Activated gamma-delta T cell (primary cell): Measurements from ENCODE around the gene RYR3.
"Not testable (repeated sequence)": the region's sequence is repeated elsewhere in the genome, so short reads cannot be mapped to it uniquely, and the experiment has no call there.

Experiments
- DNase-seq: peaks from one replicate; lab custom pipeline; 2025; lab: John Stamatoyannopoulos, UW

Gene RYR3

DNA sequence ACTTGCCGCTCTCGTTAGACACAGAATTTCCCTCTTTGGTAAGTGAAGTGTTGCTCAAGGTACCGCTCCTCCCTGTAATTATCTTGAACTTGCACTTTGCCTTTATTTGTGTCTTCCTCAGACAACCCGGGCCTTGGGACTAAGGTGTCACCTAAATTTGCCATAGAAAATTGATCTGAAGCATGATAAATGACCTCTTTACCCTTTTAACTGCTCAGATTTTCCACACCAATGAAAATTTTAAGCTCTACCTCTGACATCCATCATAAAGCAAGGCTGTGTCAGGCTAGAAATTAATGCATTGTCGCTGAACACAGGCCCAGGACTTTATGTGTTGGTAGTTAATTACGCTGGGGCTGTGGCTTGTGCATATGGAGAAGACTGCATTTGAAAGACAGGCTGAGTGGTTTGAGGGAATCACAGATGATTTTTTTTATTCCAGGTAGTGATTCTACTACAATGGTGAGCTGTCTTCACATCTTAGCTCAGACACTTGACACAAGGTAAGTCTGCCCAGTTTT is 458.0 kb downstream of the RYR3 start:
- DNase-seq = no peak

DNA sequence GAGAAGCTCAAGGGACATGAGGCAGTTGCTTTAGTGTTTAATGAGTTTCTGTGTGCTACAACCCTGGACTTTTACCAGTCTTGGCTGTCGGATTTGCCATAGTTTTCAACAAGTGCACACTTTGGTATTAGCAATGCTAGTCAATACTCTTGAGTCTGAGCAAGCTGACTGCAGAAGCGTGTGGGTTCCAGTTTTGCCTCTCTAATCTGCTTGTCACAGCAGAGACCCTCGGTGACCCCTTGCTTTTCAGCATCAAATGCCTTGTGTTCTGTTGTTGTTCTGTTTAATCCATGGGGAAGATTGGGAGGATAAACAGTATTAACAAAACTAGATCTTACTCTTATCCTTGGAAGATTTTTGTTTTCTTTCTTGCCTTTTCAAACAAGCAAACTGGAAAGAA is 463.2 kb downstream of the RYR3 start:
- no peak for DNase-seq

DNA sequence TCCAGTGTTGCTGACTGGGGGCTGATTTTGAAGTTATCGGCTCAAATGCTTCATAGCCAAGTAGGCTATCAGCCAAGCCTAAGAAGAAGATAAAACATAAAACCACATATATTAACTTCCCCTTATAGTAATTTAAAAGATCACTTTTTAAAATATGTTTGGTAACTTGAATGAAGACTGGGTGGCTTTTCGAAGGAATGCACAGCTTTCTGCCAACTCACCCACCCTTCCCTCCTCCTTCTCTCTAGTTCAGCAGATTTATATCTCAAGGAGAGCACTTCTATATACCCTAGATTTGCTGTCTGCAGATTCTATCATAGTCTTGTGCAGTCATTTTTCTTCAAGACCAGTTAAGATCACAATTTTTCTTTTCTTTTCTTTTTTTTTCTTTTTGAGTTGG is 468.1 kb downstream of the RYR3 start:
- DNase-seq = no peak

DNA sequence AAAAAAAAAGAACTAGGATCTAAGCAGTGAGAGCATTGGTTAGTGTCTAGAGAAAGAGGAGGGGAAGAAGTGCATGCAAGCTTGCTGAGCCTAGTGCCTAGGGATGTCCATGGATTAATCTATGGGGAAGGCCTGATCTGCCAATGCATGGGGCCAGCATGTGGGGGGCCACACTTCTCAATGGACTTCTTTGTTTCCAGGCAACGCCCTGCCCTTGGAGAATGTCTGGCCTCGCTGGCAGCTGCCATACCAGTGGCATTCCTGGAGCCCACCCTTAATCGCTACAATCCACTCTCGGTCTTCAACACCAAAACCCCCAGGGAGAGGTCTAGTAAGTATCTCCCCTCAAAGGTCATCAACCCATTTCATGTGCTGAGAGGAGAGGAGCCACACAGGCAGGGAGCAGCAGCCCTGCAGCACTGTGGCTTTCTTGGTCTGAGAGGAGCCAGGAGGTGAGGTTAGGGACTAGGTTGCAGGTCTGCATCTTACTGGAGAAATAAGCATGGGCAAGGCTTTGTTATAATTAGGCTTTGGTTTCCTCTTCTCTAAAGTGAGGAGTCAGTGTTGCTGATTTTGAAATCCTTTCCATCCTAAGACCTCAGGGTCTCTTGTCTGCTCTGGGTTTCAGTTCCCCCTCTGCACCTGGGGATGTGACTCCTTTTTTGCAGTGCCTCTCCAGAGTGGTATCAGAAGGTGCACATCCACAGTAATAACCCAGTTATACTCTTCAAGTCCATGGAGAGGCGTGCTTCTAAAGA is 469.4 kb downstream of the RYR3 start:
- DNase-seq = no peak

DNA sequence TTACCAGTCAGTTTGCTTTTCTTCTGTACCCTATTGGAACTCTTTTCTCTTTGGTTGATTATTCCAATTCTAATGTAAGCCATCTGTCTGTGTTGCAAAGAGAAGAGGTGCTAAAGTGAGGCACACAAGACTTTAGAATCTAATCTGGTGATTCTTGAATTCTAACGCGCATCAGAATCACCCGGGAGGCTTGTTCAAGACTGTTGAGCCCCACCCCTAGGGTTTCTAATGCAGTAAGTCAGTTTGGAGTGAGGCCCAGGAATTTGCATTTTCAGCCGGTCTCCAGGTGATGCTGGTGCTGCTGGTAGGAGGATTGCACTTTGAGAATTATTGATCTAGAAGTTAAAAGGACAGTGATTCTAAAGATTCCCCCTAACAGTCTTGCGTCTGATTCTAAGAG is 472.2 kb downstream of the RYR3 start:
- DNase-seq = no peak

DNA sequence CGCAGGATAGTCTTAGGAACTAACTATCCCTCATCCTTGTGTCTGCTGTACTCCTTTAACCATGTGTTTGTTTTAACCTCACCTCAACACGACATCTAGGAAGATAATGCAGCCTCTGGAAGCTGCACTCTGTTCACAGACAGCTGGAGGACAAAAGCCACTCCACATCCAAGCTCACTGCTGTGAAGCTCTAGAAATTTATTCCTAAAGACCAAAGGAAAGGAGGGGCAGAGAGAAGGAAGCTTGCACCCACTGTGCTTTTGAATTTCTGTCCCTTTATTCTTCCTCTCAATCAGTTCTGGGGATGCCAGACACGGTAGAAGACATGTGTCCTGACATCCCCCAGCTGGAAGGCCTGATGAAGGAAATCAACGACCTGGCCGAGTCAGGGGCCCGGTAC is 474.6 kb downstream of the RYR3 start:
- no peak for DNase-seq

DNA sequence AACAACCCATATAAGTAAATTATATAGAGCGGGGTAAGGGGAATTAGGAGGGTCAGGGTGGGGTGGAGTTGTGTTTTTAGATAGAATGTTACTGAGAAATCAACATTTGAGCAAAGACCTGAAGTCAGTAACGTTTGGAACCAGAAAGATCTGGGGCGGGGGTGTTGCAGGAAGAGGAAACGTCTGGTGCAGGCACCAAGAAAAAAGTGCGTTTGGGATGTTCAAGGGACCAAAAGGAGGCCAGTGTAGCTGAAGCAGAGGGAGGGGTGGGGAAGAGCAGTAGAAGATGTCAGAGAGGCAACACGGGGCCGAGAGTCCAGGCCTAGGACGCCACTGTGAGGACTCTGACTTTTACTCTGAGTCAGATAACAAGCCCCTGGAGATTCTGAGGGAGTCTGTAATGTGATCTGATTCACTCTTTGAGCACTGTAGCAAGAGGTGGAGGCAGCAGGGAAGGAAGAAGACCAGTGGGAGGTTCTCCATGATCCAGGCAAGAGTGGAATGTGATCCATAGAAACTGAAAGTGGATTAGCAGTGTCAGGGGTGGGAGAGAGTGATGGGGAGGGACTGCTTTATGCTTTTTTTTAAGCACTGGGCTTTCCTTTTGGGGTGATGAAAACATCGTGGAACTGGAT is 478.3 kb downstream of the RYR3 start:
- DNase-seq = no peak

DNA sequence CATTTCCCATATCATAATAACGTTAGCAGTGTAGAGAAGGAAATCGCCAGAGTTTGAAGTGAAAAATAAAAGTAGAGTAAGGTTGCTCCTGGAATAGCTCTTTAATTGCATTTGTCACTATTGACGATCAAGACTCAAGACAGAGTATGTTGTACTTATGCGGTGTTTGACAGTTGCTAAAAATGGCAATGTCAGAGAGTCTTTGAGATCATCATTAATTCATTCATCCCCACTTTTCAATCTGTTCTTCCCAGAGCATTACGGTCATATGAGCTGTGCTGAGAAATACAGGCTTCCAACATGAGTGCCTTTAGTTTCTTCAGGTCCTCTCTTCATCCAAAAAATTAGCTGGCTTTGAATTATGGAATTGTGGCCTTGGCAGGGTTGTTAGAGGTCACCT is 483.7 kb downstream of the RYR3 start:
- DNase-seq = no peak

DNA sequence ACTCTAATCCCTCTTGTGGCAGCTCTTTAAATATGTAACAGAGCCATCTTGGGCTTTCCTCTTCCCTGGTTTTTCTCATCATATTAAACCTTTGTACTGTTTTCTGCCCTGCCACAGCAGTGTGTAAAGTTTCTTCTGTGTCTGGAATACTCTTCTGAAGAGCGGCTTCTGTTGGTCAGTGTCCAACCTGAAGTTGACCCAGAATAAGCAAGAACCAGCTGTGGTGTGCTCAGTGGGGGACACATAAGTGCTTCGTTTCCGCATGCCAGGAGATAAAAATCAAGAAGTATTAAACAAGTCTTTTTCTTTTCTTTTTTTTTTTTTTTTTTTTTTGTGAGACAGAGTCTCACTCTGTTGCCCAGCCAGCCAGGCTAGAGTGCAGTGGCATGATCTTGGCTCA is 484.3 kb downstream of the RYR3 start:
- DNase-seq = no peak

DNA sequence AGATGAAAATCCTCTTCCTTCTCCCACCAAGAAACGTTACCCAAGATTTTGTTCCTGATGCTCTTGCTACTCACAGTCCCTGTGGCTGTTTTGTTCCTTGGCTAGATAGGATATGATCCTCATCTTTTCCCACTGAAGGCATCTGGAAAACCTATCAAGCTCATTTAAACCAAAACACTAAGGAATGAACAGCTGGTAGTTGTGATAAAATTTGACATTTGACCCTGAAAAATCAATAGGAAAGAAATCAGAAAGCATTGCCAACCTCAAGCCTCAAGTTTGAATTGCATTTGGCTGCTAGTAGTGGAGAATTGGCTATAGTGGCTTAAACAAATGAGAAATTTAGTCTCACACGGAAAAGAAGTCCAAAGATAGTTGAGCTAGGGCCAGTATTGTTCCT is 486.9 kb downstream of the RYR3 start:
- no peak for DNase-seq

DNA sequence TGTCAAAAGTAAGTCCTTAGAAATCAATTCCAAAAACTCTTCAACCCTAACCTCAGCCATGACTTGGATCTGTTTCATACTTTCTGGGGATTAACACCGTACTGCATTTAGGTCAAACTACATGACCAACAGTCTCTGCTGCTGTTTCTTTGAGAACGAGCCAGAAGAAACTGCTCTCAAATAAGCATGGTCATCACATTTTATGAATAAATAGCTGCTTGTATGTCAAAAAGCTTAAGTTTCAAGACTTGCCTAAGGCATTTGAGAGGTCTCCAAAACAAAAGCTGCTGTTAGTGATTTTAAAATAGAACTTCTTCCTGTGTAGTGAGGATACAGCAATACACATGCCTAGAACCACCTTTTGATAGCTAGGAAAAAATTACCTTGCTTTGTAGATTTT is 491.2 kb downstream of the RYR3 start:
- DNase-seq = no peak

DNA sequence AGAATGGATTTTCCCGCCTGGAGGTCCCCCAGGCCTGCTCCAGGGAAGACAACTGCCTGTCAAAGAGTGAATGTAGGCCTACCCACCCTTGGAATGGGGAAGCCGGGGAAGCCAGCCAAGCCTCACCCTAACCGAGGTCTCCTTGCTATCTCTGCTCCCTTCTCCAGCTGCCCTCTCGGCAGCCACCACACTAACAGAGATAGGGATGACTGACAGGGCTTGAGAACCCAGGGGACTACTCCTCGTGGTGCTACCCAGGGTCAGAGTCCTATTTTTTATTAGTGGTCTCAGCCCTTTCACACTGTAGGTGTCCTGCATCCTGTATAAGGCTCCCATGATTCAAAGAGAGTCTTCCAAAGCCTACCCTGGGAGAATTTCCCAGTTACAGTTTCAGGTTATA is 496.9 kb downstream of the RYR3 start:
- no peak for DNase-seq

DNA sequence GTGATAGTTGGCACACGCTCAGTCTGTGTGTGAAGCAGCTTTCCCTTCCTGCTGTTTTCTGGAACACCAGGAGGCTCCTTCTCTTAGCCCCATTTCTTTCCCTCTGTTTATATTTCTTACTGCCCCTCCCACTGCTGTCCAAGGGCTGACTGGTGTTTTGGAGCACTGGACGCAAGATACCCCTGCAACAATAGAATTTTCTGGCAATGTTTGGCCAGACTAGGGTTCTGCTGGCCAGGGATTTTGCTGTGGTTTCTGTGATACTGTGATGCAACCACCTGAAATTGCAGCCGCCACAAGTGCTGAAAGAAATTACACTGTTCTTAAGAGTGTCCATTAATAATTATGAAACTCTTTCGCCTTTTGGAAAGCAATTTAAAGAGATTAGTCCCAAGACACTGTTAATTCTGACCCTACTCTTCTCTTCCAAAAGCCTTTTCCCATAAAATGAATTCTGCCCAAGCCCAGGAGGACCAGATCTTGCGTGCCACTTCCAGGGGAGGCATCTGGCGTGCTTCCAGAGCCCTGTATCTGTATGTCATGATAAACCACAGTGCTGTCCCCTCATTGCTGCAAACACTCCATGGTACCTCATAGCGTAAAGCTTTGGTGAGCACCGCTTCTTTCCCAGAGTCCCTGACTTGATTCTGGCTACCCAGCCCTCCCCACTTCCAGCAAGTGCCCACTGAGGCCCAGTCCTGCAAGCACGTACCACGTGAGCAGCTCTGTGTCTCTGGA is 498.1 kb downstream of the RYR3 start:
- no peak for DNase-seq

DNA sequence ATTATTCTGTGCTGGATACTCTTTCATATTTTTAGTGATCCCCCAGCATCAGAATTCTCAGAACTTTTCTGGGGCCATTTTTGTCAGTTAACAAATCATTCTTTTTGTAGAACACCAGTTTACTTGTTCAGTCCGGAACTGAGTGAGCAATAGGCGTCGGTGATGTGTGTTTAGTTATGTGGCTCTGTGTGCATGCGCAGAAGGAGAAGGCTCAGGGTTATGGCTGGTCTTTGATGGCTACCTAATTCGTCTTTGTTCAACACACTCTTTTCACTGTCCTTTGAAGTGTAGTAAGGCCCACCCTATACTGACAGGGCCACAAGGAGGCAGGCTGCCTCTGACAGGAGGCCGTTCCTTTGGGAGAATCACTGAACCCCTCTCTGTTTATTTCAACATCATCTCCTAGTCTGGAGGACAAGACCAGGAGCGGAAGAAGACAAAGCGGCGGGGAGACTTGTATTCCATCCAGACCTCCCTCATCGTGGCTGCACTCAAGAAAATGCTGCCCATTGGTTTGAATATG is 499.4 kb downstream of the RYR3 start:
- no peak for DNase-seq

DNA sequence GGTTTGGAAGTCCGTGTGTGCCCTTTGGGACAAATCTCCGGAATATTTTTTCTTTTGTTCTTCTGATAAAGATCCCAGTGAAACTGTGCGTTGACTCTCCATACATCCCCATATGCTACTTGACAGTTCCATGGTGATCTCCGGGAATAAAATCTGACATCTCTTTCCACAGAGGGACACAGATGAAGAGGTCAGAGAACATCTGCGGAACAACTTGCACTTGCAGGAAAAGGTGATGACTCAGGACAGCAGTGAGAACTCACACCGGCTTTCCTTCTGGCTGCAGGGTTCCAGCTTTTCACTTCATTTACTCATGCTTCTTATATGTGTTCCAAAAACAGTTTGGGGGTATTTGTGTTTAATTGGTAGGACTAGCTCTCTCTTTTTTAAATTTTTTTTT is 500.0 kb downstream of the RYR3 start:
- DNase-seq = no peak

DNA sequence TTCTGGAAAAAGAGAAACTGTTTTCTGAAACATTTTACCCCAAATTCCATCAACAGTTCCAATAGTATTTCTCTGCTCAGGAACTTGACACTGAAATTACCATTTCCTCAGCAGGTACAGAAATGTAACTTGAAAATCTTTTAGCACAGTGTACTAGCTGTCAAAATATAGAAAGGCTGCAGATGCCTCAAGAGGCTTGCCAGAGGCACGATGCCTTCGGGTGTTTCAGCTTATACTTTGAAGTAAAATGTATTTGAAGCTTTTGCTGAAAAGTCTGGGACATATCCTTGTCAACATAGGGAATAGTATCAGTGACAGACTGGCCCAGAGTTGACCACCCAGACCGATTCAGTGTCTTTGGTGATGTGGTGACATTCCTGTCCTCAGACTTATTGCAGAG is 503.1 kb downstream of the RYR3 start:
- no peak for DNase-seq

DNA sequence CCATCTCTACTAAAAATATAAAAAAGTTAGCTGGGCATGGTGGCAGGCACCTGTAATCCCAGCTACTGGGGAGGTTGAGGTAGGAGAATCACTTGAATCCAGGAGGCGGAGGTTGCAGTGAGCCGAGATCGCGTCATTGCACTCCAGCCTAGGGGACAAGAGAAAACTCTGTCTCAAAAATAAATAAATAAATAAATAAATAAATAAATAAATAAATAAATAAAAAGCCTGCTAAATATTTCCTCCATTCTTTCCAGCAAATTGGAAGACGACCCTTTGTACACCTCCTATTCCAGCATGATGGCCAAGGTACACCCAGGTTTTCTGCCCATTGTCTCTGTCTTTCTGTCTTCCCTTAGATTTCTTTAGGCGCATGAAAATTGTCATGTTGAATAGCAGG is 508.7 kb downstream of the RYR3 start:
- DNase-seq = not testable (repeated sequence)

DNA sequence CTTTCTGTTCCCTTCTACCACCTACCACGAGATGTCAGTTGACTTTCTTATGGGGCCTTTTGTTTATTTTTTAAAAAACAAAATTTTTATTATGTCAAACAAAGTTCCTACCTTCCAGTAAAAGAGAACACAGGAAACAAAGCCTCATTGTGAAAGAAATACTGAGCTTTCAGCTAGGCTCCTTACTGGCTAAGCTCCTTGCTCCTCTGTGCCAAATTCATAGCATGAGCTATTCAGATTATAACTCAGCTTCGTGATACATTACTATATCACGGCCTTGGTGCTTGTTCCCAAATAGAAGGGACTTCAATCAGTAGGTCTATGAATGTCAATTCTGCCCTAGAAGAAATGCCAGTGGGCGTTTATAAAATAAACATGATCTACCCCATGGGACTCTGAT is 511.7 kb downstream of the RYR3 start:
- DNase-seq = no peak

DNA sequence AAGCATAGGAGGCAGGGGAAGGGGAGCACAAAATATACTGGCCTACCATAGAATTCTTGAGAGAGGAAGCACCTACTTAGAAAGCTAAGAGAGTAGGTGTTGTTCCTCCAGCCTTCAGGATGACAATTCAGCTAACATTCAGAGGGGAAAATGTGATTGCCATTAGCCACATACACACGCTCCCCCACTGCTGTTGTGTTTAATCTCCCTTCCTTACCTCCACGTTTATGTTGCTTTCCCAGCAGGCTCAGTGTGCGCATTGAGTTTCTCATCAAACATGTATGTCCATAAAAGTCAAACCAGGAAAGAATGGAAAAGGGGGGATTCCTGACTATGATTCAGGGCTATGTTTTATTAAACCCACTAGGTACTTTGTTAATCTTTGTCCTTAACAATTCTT is 512.4 kb downstream of the RYR3 start:
- DNase-seq = no peak

DNA sequence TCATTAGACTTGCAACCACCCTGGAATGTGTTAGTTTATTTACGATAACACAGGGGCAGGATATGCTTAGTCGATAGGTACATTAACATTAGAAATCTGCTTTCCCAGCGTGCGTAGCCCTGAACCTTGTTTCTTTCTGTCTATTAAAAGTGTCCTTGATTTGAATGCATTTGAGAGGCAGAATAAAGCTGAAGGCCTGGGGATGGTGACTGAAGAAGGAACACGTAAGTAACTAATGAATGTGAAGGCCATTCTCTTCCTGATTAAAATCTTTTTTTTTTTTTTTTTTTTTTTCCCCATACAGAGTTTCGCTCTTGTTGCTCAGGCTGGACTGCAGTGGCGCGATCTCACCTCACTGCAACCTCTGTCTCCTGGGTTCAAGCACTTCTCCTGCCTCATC is 514.7 kb downstream of the RYR3 start:
- no peak for DNase-seq

DNA sequence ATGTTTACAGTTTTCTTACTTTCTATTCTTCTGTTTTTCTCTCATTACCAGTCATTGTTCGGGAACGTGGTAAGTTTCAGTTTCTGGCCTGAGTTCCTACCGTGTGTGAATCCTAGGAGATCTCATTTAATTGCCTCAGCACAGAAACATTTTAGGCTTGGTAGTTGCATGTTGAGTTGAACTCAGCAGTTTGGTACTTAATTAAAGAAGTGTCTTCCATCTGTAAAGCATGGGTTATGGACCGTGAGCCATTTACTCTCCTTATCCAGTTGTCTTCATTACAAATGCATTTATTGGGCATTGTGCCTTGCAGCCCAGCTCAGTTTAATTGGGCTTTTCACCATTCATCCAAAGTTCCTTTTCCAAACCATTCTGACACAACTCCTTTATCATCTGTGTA is 515.4 kb downstream of the RYR3 start:
- no peak for DNase-seq

DNA sequence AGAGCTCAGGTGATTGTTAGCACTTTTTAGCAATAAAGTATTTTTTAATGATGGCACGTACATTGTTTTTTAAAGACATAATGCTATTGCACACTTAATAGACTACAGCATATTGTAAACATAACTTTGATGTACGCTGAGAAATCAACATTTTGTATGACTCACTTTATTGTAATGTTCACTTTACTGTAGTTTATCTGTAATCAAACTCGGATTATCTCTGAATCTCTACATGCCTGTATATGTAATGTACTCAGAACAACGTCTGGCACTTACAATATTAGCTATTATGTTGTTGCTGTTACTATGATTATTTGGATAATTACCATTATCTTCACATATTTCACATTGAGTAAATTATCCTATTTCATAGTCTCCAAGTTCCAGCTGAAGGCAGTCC is 519.6 kb downstream of the RYR3 start:
- DNase-seq = no peak

DNA sequence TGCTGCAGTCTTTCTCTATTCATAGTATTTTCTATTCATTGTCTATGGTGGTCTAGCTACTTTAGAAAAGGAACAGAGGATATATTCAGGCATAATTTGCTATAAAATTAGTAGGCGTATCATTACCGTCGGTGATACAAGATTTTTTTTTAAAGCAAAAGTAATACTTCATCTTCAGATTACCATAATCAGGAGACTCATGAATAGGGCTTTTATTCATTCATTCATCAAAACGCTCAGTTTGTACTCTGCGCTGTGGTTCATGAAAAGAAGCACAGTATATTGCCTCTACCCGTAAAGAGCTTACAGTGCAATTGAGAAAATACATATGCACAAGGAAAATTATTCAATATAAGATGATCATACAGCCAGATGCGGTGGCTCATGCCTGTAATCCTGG is 520.9 kb downstream of the RYR3 start:
- DNase-seq = no peak
